ENCODE results near the gene FZD2. TPM values are rescaled to one million over a fixed set of nuclear protein-coding genes. Genes with fewer than 3 reads are reported as not detected.
"Not testable (repeated sequence)": the region's sequence is repeated elsewhere in the genome, so short reads cannot be mapped to it uniquely, and the experiment has no call there.

The FZD2 gene
- 2.6 TPM for total RNA-seq
- long read RNA-seq, transcript FZD2-201 (1 exons, 2,112 nt) = major isoform, 16 of 16 reads
- long read RNA-seq, partial matches to known transcripts = 0 of 16 reads
- long read RNA-seq, other reads (novel, unspliced or antisense) = 0 of 16 reads

DNA sequence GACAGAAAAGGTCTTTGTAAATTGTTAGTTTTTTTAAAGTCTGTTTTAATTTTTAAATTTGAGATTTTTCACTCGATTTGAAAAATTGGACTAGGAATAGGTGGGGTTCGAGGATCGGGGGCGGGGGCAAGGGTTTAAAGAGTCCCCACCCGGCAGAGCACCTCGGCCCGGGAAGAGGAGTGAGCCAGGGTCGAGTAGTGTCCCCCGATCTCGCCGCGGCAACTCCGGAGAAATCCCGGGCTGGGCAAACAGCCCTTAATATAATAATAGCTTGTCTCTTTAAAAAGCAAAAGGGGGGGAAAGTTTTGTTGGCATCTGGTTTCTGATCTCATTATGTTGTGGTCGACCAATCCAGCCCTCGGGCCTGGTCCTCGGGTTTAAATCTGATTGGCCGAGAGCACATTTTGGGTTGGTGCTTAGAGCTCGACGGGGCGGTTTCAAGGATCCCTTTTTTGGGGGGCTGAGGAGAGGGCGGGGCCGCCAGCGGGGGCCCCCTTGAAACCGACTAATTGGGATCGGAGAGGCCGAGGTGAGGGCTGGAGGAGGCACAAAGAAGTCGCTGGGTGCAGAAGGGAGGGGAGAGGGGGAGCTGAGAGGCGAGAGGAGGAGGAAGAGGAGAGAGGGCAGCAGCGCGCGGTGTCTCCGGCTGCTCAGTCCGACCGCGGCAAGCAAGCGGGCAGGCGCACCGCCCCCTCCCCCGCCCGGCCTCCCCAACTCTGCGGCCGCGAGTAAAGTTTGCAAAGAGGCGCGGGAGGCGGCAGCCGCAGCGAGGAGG is at the start of gene FZD2:
Gene FZD2 (plus strand): TSS at position 653 of the 775 bp plus-strand sequence. CDS start 205 bp downstream, outside the sequence.
- peak; percentile 91 for DNase-seq
- intact Hi-C loops (cut with DNase I) = no loop called here

DNA sequence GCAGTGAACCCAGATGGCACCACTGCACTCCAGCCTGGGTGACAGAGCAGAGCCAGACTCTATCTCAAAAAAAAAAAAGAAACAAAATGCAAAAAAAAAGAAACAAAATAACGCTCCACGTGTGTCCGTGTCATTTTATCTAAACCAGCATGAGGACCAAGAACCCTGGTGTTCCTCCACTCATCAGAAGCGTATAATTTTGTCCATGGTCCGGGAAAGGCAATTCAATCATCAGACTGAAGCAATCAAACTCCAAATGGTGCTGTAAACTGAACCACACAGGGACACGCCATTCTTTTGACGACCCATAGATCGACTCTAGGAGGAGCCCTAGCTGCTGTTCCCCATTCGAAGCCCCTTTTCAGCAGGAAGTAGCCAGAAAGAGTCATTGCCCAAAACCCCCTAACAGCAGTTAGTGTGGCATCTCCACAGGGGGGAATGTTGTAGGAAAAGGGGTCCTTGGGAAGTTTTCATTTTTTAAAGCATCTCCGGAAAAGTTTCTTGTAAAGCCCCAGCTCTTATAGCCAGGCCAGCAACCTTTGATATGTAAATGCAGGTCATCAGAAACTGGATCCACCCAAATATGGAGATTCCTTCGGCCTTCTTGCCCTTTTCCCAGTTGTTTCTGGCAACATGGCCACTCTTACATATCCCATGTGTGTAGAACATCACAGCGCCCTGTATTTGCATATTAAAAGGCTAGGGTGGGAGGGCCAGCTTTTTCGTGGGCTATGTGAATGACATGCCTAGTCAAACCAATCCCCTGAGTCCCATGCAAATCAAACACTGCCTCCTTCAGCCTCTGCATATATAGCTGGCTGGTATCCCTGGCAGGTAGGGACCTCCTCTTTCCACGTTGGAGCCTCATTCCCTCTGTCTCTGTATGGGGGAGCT is 45.8 kb upstream of the FZD2 start:
- DNase-seq; intact Hi-C loops (cut with DNase I); ATAC-seq (ENCODE audit: poor library complexity): not testable (repeated sequence)

More for the DNA sequence above, at the start of gene FZD2:
- ATAC-seq (ENCODE audit: poor library complexity) = peak; percentile 97

DNA sequence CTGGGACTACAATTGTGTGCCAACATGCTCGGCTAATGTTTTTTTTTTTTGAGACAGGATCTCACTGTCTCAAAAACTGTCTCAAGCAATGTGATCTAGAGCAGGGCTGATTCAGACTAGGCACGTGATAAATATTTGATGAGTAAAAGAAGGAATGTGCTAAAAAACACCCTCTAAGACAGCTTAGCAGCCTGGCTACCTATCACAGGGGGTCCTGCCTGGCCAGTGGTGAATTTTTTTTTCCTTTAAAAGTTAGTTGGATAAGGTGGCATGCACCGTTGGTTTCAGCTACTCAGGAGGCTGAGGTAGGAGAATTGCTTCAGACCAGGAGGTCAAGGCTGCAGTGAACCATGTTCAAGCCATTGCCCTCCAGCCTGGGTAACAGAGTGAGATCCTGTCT is 39.3 kb upstream of the FZD2 start:
- no peak for ATAC-seq (ENCODE audit: poor library complexity)

DNA sequence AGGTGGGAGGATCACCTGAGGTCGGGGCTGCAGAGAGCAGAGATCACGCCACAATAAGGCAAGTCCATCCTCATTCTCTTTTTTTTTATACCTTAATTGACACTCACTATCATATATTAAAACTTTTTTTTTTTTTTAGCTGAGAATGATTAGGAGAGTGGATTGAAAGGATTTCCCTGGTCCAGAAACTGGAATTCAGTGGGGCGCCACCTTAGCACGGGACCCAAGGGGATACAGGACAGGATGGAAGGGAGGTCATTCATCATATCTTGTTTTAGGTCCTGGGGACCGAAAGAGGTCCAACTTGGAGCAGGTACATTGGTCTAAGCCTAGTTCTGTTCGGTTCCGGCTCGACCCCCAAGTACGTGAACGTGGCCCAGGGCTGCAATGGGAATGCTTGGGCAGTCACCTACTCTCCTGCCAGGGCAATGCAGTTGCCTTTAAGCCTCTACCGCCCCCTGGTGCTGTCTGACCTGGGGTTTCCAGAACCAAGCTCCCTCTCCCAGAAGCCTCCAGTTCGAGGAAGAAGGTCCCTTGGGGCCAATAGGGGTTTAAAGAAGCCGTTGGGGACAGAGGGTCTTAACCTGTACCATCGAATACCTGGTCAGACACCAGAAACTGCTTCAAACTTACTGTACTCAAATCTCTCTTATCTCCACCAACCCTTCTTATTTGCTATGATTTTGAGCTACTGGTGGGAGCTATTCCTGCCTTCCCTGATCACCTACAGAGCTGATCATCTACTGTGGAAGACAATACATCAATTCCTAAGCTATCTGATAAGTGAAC is 34.2 kb upstream of the FZD2 start:
- intact Hi-C loops (cut with DNase I) = loop anchor here (5.0 kb wide), 1 partner anchor 126 kb away; no protein-coding TSS in a partner anchor
- DNase-seq = peak; percentile 81
- ATAC-seq (ENCODE audit: poor library complexity) = peak; percentile 82

More for the DNA sequence above, 39.3 kb upstream of the FZD2 start:
- intact Hi-C loops (cut with DNase I) = no loop called here
- DNase-seq = no peak

DNA sequence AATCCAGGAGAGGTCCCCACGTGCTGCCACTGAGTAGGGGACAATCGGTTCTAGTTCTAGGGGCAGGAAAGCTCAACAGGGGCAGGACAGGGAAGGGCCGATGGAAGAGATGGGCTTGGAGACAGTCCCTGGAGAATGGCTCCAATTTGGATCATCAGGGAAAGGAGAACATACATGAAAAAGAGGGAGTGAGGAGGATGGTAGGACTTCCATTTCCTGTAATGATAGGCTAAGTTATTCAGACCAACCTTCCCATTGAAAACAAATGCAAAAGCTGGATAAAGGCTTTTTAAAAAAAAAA is 33.7 kb upstream of the FZD2 start:
- intact Hi-C loops (cut with DNase I) = loop anchor here (5.0 kb wide), 1 partner anchor 126 kb away; no protein-coding TSS in a partner anchor
- no peak for DNase-seq
- ATAC-seq (ENCODE audit: poor library complexity) = no peak

DNA sequence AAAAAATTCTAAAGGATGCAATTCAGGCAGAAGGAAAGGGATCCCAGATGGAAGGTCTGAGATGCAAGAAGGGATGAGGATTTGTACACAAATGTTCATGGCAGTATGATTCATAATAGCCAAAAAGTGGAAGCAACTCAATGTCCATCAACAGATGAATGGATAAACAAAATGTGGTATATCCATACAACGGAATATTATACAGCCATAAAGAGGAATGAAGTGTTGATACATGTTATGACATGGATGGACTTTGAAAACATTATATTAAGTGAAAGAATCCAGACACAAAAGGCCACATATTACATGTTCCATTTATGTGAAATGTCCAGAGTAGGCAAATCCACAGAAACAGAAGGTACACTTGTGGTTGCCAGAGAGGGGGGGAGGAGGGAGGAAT is 30.2 kb upstream of the FZD2 start:
- DNase-seq (no peak), ATAC-seq (ENCODE audit: poor library complexity) (no peak)
- intact Hi-C loops (cut with DNase I) = no loop called here

DNA sequence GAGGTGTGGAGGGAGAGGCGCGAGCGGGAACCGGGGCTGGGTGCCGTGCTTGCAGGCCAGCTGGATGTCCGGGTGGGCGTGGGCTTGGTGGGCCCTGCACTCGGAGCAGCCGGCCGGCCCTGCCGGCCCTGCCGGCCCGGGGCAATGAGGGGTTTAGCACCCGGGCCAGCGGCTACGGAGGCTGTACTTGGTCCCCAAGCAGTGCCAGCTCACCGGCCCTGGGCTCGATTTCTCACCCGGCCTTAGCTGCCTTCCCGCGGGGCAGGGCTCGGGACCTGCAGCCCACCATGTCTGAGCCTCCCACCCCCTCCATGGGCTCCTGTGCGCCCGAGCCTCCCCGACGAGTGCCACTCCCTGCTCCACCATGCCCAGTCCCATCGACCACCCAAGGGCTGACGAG is 29.3 kb upstream of the FZD2 start:
- intact Hi-C loops (cut with DNase I) = no loop called here
- no peak for DNase-seq

DNA sequence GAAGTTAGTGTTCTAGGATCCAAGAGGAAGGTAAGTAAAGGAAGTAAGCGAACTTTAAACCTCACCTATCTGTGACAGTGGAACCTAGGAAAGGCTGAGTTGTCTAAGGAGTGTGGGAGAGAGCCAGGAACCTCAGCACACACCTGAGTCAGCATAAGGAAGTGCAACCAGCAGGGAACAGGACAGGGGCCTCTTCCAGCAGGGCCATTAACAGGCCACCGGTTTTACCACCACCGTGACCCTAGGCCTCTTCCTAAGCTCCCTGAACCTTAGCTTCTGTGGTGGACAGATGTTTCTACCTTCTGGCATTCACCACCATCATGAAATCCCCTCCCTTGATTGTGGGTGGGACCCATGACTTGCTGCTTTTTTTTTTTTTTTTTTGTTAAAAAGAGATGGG is 27.4 kb upstream of the FZD2 start:
- ATAC-seq (ENCODE audit: poor library complexity) = no peak
- intact Hi-C loops (cut with DNase I) = no loop called here
- no peak for DNase-seq

More for the DNA sequence above, 29.3 kb upstream of the FZD2 start:
- ATAC-seq (ENCODE audit: poor library complexity) = no peak

DNA sequence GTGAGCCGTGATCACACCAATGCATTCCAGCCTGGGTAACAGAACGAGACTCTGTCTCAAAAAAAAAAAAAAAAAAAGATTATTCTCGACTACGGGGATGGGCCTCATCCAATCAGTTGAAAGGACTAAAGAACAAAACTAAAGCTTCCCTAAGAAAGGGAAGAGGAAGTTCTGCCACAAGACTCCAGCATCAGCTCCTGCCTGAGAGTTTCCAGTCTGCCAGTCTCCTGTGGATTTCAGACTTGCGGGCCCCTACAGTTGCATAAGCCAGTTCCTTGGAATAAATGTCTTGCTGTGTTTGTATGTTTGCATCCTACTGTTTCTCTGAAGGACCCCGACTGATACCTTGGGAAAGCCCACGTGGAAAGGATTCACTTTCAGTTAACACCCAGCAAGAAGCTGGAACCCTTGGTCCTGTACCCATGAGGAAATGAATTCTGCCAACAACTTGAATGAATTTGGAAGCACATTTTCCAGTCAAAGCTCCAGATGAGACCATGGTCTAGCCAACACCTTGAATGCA is 26.3 kb upstream of the FZD2 start:
- ATAC-seq (ENCODE audit: poor library complexity) (no peak), DNase-seq (no peak)
- intact Hi-C loops (cut with DNase I) = no loop called here

DNA sequence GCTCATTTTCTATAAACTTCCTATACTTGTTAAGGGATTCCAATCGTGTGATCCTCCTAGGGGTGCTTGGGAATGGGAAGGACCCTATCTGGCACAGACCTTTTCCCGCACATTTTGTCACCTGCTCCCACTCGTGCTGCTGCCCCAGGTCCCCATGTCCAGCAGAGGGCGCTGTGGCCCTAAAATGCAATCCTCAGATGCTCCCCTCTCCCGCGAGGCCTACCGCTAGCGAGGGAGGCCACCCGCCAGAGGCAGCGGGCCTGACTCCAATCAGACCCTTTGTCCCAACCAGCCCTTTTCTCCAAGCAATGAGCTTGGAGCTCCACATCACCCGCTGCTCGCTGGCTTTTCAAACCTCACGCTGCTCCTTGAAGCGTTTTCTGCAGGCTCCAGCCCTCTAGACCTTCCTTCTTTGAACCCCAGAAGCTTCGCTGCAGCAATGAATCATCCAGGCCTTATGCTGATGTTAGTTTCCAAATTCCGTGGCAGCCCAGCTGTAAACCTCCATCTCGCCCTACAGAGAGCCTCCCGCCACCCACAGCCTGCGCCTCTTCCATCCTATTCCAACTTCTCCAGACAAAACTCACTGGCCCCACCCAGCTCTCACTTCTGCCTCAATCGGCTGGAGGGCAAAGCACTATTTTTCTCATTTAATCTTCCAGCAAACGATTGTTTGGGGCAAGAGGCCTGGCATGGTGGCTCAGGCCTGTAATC is 23.6 kb upstream of the FZD2 start:
- ATAC-seq (ENCODE audit: poor library complexity) (peak; percentile 96), DNase-seq (peak; percentile 93)
- intact Hi-C loops (cut with DNase I) = loop anchor here (1.0 kb wide), 1 partner anchor 103 kb away; no protein-coding TSS in a partner anchor

DNA sequence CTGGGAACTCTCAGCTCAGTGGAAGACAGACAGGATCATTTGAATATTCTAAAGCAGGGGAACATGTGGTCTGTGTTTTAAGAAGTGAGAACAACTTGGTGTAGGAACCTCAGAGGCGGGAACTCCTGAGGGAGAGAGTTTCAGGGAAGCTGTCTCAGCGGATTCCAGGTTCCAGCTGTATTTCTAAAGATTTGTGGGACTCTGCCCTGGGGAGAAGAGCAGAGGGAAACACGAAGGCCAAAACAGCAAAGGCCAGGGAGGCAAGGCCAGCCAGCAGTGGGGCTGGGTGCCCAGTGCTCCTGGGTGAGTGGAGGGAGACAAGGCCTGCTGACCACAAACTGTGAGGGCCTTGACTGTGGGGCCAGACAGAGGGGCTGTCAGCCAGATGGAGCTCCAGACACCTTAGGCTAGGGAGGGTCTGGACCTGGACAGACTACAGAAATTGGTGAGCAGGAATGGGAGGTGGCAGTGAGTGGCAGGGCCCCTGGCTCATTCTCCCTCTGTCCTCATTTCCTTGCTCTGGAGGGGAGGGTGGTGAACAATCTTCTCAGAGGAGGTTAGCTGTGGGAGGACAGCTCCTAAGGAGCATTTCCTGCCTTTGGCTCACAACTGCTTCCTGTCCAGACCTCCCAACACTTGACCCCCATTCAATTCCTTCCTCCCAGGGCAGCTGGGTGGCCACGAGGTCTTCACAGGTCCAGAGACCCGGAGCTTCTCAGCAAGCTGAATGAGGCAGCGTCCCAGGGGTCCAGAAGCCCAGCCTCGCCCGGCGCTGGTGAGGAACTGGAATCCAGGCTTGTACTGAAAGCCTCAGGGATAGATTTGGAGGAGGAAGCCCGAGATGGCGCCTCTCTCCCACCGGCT is 21.0 kb upstream of the FZD2 start:
- ATAC-seq (ENCODE audit: poor library complexity) (peak; percentile 57), DNase-seq (no peak)
- intact Hi-C loops (cut with DNase I) = no loop called here

DNA sequence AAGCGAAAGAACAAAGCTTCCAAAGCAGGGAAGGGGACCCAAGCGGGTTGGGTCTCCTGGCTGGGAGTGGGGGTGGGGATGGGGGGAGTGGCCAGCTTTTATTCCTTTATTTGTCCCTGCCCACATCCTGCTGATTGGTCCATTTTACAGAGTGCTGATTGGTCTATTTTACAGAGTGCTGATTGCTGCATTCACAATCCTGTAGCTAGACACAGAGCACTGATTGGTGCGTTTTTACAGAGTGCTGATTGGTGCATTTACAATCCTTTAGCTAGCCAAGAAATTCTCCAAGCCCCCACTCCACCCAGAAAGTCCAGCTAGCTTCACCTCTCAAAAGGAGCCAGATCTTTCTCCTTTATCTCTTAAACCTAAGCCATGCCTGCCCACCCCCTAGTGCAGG is 19.4 kb upstream of the FZD2 start:
- DNase-seq; intact Hi-C loops (cut with DNase I); ATAC-seq (ENCODE audit: poor library complexity): not testable (repeated sequence)

DNA sequence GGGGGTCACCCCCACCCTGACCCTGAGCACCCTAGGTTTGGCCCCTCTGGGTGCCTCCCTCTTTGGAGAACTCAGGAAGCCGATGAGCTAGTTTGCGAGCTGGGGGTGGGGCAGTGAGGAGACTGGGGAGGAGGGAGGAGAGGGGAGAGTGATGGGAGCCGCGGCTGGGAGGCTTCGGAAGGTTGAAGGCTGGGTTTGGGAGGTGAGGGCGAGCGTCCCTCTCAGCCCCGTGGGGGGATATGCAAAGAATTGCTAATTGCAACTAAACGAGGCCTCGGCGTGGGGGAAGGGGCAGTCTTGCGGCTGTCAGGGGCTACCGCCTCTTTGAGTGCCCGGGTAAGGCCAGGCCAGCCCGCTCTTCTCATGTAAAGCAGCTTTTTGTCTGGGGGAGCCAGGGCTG is 17.6 kb upstream of the FZD2 start:
- intact Hi-C loops (cut with DNase I) = no loop called here
- ATAC-seq (ENCODE audit: poor library complexity) = no peak

DNA sequence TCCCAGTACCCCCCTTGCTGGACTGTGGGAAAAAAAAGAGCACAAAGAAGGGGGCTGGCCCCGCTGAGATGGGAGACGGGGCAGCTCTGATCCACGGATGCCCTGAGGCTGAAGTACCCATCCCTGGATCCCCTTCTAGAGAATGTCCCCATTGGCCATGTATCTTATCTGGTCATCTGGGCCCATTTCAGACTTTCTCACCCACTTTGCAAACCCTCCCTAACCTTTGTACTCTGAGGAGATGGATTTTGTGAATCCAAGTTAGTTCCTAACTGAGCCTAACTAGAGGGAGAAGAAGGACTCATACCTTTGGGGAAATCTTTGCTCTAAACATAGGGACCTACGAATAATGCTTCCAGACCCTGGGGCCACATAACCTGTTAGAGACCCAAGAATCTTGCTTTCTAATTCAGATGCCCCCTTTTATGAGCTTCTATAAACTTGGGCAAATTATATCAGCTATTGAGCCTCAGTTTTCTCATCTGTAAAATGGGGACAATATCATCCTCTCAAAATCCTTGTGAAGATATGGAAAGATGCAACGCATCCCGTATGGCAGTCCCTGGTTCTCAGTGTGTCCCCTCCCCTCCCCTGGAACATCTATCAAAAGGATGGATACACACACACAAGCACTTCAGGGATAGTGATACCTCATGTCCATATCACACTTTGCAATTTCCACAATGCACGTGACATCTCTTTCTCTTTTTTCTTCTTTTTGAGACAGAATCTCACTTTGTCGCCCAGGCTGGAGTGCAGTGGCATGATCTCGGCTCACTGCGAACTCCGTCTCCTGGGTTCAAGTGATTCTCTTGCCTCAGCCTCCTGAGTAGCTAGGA is 16.8 kb upstream of the FZD2 start:
- no peak for DNase-seq
- no peak for ATAC-seq (ENCODE audit: poor library complexity)
- intact Hi-C loops (cut with DNase I) = no loop called here

More for the DNA sequence above, 17.6 kb upstream of the FZD2 start:
- DNase-seq = no peak

DNA sequence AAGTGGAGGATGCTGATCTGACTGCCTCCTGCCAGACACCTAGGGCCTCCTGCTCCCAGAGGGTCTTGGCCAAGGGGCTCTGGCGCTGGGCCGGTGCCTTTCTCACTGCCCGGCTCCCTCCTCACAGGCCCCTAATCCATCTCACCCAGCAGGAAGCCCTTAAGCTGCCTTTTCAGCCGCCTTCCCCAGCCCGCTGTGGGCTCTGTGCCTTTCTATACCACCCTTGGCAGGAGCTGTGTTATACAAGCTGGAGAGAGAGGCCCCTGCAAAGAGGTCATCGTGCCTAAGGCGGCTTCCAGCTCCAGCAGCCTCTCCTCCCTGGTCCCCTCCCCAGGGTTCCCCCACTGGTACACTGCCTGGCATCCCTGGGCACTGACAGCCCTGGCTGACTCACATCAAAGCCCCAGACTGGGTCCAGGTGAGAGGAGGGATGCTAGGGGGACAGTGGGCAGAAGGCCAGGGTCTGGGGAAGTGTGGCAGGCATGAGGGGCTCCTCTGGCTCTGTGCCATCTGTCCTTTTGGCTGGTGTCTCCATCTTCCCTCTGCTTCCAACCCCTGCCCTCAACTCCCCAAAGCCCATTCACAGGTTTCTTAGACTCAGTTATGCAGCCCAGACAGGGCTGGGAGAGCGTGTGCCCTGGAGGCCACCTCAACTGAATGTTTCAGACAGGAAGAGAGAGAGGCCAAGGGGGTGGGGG is 15.3 kb upstream of the FZD2 start:
- DNase-seq (no peak), ATAC-seq (ENCODE audit: poor library complexity) (no peak)
- intact Hi-C loops (cut with DNase I) = no loop called here
